Right ventricle myocardium inferior (tissue), 1 donor: ENCODE measurements around the gene OR1N1. TPM values are rescaled to one million over a fixed set of nuclear protein-coding genes. Genes with fewer than 3 reads are reported as not detected.

Source experiments
- ATAC-seq: fragments of 200-7000 bp; cut with Tn5 transposase; one replicate; pipeline ENCODE4 v1.9.1; 2020; ENCODE audit warnings: mild to moderate bottlenecking, moderate library complexity
- DNase-seq: peaks from one replicate; pipeline ENCODE4 v3.0.0; 2021; ENCODE audit errors: missing footprints
- intact Hi-C: fragments of 100-400 bp; cut with DNase I; formaldehyde crosslinking; loops from one replicate; pipeline ENCODE4 v1.11.0; 2022
- total RNA-seq: library from RNA; stranded (reverse); fragmentation: NEBNext Ultra II Directional; extraction: Animal tissue kit (Norgen Biotek cat#: 25700); gene quantifications from one replicate; pipeline ENCODE4 v1.2.1, GENCODE V29; 2021
- donor health status: DM: no; HTN: yes; CAD: no; lungs with severe emphysema.

OR1N1 gene
- total RNA-seq, 1 donor from 2014 or later, result not detected

GRCh38 chr9:122477346-122477745 is 49.7 kb downstream of the OR1N1 start:
- DNase-seq (no peak), ATAC-seq (no peak)
- intact Hi-C loops, result no loop called here

Other genes starting within 250 kb of the OR1N1 start
- gene PTGS1, start 156.3 kb downstream of the OR1N1 start, total RNA-seq, result 4.0 TPM
- not detected for gene OR1J1, start 49.4 kb downstream of the OR1N1 start, total RNA-seq
- not detected for gene OR1J2, start 16.5 kb downstream of the OR1N1 start, total RNA-seq
- gene OR1J4, start 8.2 kb downstream of the OR1N1 start, total RNA-seq, result not detected
- not detected for gene OR1N2, start 25.8 kb upstream of the OR1N1 start, total RNA-seq
- gene OR1L8, start 56.1 kb upstream of the OR1N1 start, total RNA-seq, result not detected
- gene OR1Q1, start 87.4 kb upstream of the OR1N1 start, total RNA-seq, result not detected
- gene OR1B1, start 130.3 kb upstream of the OR1N1 start, total RNA-seq, result not detected
- not detected for gene OR1L1, start 134.4 kb upstream of the OR1N1 start, total RNA-seq
- gene OR1L3, start 147.8 kb upstream of the OR1N1 start, total RNA-seq, result not detected
- not detected for gene OR1L4, start 196.7 kb upstream of the OR1N1 start, total RNA-seq
- gene OR1L6, start 215.0 kb upstream of the OR1N1 start, total RNA-seq, result not detected